ENCODE measurements around the gene MEIOB.

DNA sequence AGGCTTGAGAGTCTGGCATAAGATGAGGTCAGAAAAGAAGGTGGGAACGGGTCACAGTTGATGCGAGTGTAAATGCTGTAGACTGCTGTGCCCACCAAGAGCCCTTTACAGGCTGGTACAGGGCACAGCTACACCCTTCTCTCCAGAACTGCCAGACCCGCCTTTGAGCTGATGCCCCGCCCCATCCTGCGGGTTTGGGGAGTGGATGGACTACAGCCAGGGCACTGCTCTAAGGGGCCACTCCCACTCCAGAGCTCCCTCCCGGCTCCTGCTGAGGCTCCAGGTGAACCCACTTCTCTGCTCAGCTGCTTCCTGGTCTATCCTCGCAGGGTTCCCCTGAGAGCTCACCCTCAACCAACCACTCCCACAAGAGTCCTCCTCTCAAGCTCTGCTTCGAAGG, 12.3 kb downstream of the MEIOB start:
- TF ChIP-seq CTCF (conservative IDR thresholded peaks at IDR 0.05) = no peak
- TF ChIP-seq EZH2 (IDR thresholded peaks at IDR 0.05; ENCODE audit: low read depth) = no peak
